GM23338 (cell line): ENCODE data around the gene CCR8. TPM values are rescaled to one million over a fixed set of nuclear protein-coding genes. Genes with fewer than 3 reads are reported as not detected.

Source experiments
- ATAC-seq: fragments of 200-7000 bp; cut with Tn5 transposase; 3 replicates; pipeline ENCODE4 v1.9.1; 2020
- DNase-seq: peaks from one replicate; pipeline ENCODE4 v3.0.0-alpha.2; 2015; ENCODE audit warnings: low spot score
- H2AFZ ChIP-seq: fragments of 200-600 bp; sonication (generic); 2 replicates; pipeline ENCODE4 v1.8.0; 2016; ENCODE audit warnings: antibody characterized with exemption, mild to moderate bottlenecking, moderate library complexity
- H3F3A ChIP-seq: fragments of 200-600 bp; sonication (generic); replicated peaks from 2 replicates; pipeline ENCODE4 v1.8.0; 2017; ENCODE audit warnings: antibody characterized with exemption, mixed run types, low read depth
- H3K27ac ChIP-seq: fragments of 200-600 bp; sonication (generic); 2 replicates; pipeline ENCODE4 v1.6.1; 2016; ENCODE audit warnings: low read depth
- H3K27me3 ChIP-seq: fragments of 200-600 bp; sonication (generic); 2 replicates; pipeline ENCODE4 v1.8.0; 2016; ENCODE audit warnings: mild to moderate bottlenecking, mixed run types, moderate library complexity; ENCODE audit not compliant: insufficient read depth
- H3K36me3 ChIP-seq: fragments of 200-600 bp; sonication (generic); 2 replicates; pipeline ENCODE4 v1.8.0; 2016; ENCODE audit warnings: mild to moderate bottlenecking; ENCODE audit not compliant: insufficient read depth
- H3K4me1 ChIP-seq: fragments of 200-600 bp; sonication (generic); 2 replicates; pipeline ENCODE4 v1.8.0; 2016; ENCODE audit warnings: mild to moderate bottlenecking, moderate library complexity; ENCODE audit not compliant: insufficient read depth
- H3K4me2 ChIP-seq: fragments of 200-600 bp; sonication (generic); 2 replicates; pipeline ENCODE4 v1.7.1; 2017; ENCODE audit warnings: mixed run types
- H3K4me3 ChIP-seq: fragments of 200-600 bp; sonication (generic); 2 replicates; pipeline ENCODE4 v1.6.1; 2016; ENCODE audit warnings: mixed run types
- H3K79me2 ChIP-seq: fragments of 200-600 bp; sonication (generic); replicated peaks from 2 replicates; pipeline ENCODE4 v1.8.0; 2017; ENCODE audit warnings: mild to moderate bottlenecking; ENCODE audit not compliant: insufficient read depth
- H3K9me2 ChIP-seq: fragments of 200-600 bp; sonication (generic); 2 replicates; pipeline ENCODE4 v1.8.0; 2017; ENCODE audit not compliant: insufficient read depth
- H4K20me1 ChIP-seq: fragments of 200-600 bp; sonication (generic); replicated peaks from 2 replicates; pipeline ENCODE4 v1.8.0; 2017; ENCODE audit warnings: mild to moderate bottlenecking; ENCODE audit not compliant: insufficient read depth
- H3K27ac Mint-ChIP-seq: 2 replicates; pipeline ENCODE4 v1.8.0; 2020; ENCODE audit warnings: inconsistent platforms, mild to moderate bottlenecking, moderate library complexity, mixed read lengths
- H3K27me3 Mint-ChIP-seq: 3 replicates; pipeline ENCODE4 v1.8.0; 2022; ENCODE audit warnings: low read depth, mild to moderate bottlenecking, moderate library complexity, mixed read lengths, inconsistent platforms; ENCODE audit not compliant: insufficient read depth, poor library complexity
- H3K36me3 Mint-ChIP-seq: 3 replicates; pipeline ENCODE4 v1.8.0; 2021; ENCODE audit warnings: low read depth, mild to moderate bottlenecking, inconsistent platforms, moderate library complexity, mixed read lengths
- H3K4me1 Mint-ChIP-seq: 3 replicates; pipeline ENCODE4 v1.8.0; 2020; ENCODE audit warnings: mild to moderate bottlenecking, inconsistent platforms, mixed read lengths
- H3K4me3 Mint-ChIP-seq: 3 replicates; pipeline ENCODE4 v1.8.0; 2021; ENCODE audit warnings: moderate library complexity, mild to moderate bottlenecking, inconsistent platforms, mixed read lengths
- H3K9me3 Mint-ChIP-seq: 3 replicates; pipeline ENCODE4 v1.8.0; 2020; ENCODE audit warnings: moderate library complexity, mild to moderate bottlenecking, inconsistent platforms, mixed read lengths
- CTCF ChIP-seq, 2 experiments: fragments of 200-600 bp in 1 of 2; sonication (generic) in 1 of 2; conservative IDR thresholded peaks; 2 replicates each; pipeline versions ENCODE4 v1.5.1 to v1.6.1; 2016 to 2017; ENCODE audit warnings: antibody characterized with exemption in 2 of 2, low read depth in 2 of 2, mild to moderate bottlenecking in 2 of 2, moderate library complexity in 1 of 2
- ETS1 ChIP-seq: IDR thresholded peaks from 2 replicates; pipeline ENCODE4 v1.6.1; 2016; ENCODE audit warnings: antibody characterized with exemption
- EZH2 ChIP-seq: fragments of 200-600 bp; sonication (generic); IDR thresholded peaks from one replicate; pipeline ENCODE4 v1.8.0; 2017; ENCODE audit warnings: antibody characterized with exemption, mild to moderate bottlenecking, low read depth; ENCODE audit not compliant: unreplicated experiment
- EZH2phosphoT487 ChIP-seq: fragments of 200-600 bp; sonication (generic); IDR thresholded peaks from one replicate; pipeline ENCODE4 v1.8.1; 2018; ENCODE audit warnings: antibody characterized with exemption; ENCODE audit not compliant: unreplicated experiment
- JUNB ChIP-seq: IDR thresholded peaks from one replicate; pipeline ENCODE4 v1.6.1; 2016; ENCODE audit warnings: antibody characterized with exemption; ENCODE audit not compliant: unreplicated experiment
- NANOG ChIP-seq: IDR thresholded peaks from 2 replicates; pipeline ENCODE4 v1.6.1; 2016; ENCODE audit warnings: antibody characterized with exemption, borderline replicate concordance
- POLR2AphosphoS5 ChIP-seq: IDR thresholded peaks from 2 replicates; pipeline ENCODE4 v1.6.1; 2016; ENCODE audit warnings: antibody characterized with exemption, low read depth
- REST ChIP-seq: IDR thresholded peaks from one replicate; pipeline ENCODE4 v1.6.1; 2018; ENCODE audit warnings: antibody characterized with exemption; ENCODE audit not compliant: unreplicated experiment
- STAT1 ChIP-seq: IDR thresholded peaks from one replicate; pipeline ENCODE4 v1.6.1; 2016; ENCODE audit warnings: antibody characterized with exemption; ENCODE audit not compliant: unreplicated experiment
- ZNF114 ChIP-seq: fragments of 250-450 bp; sonication (Bioruptor Pico); IDR thresholded peaks from 2 replicates; pipeline ENCODE4 v1.5.0; 2020; ENCODE audit warnings: mild to moderate bottlenecking, moderate library complexity
- ZNF331 ChIP-seq: fragments of 250-450 bp; sonication (Bioruptor Pico); IDR thresholded peaks from 2 replicates; pipeline ENCODE4 v1.5.0; 2020; ENCODE audit warnings: low read depth, mild to moderate bottlenecking, moderate library complexity
- ZNF462 ChIP-seq: fragments of 250-450 bp; sonication (Bioruptor Pico); IDR thresholded peaks from 2 replicates; pipeline ENCODE4 v1.5.0; 2020; ENCODE audit warnings: mild to moderate bottlenecking, moderate library complexity
- polyA plus RNA-seq: library from polyadenylated mRNA; unstranded; fragments of >200 nt; fragmentation: Nextera tagmentation; extraction: Ambion mirVana; gene quantifications from 2 replicates; pipeline ENCODE4 v1.2.1, GENCODE V29; 2016
- total RNA-seq: library from RNA; depleted of rRNA; stranded (reverse); fragments of >200 nt; shearing (Covaris generic); gene quantifications from 2 replicates; pipeline ENCODE4 v1.2.3, GENCODE V29; 2014

CCR8 gene
- total and polyA plus RNA-seq, 2 experiments from 2014 or later, result 0.55 TPM; not detected in 1

- no peaks in the 10 kb centered on the region for H3K4me1 Mint-ChIP-seq
- Histone ChIP-seq H2AFZ (no peak overlapping the region), H3K4me1 (no peaks in the 10 kb centered on the region), H3K4me3 (no peak overlapping the region), H3K4me2 (no peak overlapping the region), H3K27me3 (no peaks in the 10 kb centered on the region), H3K79me2 (no peaks in the 10 kb centered on the region), H4K20me1 (no peaks in the 10 kb centered on the region), H3F3A (no peaks in the 10 kb centered on the region), H3K27ac (no peak overlapping the region), H3K9me2 (no peaks in the 10 kb centered on the region), H3K36me3 (no peaks in the 10 kb centered on the region)
- DNase-seq, result no peak
- no peaks in the 10 kb centered on the region for H3K36me3 Mint-ChIP-seq
- no peaks in the 10 kb centered on the region for H3K27me3 Mint-ChIP-seq
- no peak overlapping the region for H3K4me3 Mint-ChIP-seq
- ATAC-seq, result no peak
- peaks cover under 1% of the 10 kb centered on the region; the same call in 2 of the 3 replicates for H3K9me3 Mint-ChIP-seq
- TF ChIP-seq REST (no peak), ZNF462 (CRISPR knock-in tag) (no peak), ETS1 (no peak), STAT1 (no peak), CTCF (conservative IDR thresholded peaks at IDR 0.05; ENCODE audit: low read depth in 2 of 2) (no peak), POLR2AphosphoS5 (no peak), ZNF114 (CRISPR knock-in tag) (no peak), EZH2 (no peak), NANOG (no peak), ZNF331 (CRISPR knock-in tag) (no peak), EZH2phosphoT487 (no peak), JUNB (no peak)
- H3K27ac Mint-ChIP-seq, result no peak overlapping the region
These were observed 32.7 kb downstream of the CCR8 start for GRCh38 chr3:39362192-39362591.
